ENCODE measurements around the gene MGMT. TPM values are rescaled to one million over a fixed set of nuclear protein-coding genes. Genes with fewer than 3 reads are reported as not detected.

The MGMT gene
- total and polyA plus RNA-seq, 2 experiments from 2014 or later, result 19.3 to 21.9 TPM

DNA sequence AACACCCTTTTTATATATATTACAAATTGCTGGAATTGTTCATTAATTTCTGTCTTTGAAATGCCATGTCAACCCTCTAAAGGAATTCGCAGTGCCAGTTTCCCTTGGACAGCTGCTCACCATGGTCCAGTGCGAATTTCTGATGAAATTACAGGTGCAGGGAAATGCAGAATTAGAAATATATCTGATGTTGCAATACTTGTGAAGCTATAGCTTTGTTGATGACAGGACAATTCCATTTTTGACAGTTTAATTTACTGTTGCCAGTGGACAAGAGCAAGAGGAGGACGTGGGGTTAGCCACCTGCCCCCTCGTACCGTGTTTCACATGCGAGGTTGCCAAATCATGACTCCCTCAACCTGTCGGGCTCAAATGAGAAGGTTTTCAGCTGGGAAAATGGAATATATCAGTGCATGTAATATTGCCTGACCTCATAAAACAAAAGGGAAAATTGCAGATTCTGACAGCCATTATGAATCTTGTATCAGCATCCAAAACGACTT lies 140.6 kb downstream of the MGMT start (continued):
- TF ChIP-seq ZNF462 (CRISPR knock-in tag; IDR thresholded peaks at IDR 0.05) (no peak), ZNF114 (CRISPR knock-in tag; IDR thresholded peaks at IDR 0.05) (no peak), EZH2 (IDR thresholded peaks at IDR 0.05; ENCODE audit: low read depth, unreplicated experiment) (no peak), STAT1 (IDR thresholded peaks at IDR 0.05; ENCODE audit: unreplicated experiment) (no peak), POLR2AphosphoS5 (IDR thresholded peaks at IDR 0.05; ENCODE audit: low read depth) (no peak), EZH2phosphoT487 (IDR thresholded peaks at IDR 0.05; ENCODE audit: unreplicated experiment) (no peak), JUNB (IDR thresholded peaks at IDR 0.05; ENCODE audit: unreplicated experiment) (no peak)
- TF ChIP-seq, protein P1, sequence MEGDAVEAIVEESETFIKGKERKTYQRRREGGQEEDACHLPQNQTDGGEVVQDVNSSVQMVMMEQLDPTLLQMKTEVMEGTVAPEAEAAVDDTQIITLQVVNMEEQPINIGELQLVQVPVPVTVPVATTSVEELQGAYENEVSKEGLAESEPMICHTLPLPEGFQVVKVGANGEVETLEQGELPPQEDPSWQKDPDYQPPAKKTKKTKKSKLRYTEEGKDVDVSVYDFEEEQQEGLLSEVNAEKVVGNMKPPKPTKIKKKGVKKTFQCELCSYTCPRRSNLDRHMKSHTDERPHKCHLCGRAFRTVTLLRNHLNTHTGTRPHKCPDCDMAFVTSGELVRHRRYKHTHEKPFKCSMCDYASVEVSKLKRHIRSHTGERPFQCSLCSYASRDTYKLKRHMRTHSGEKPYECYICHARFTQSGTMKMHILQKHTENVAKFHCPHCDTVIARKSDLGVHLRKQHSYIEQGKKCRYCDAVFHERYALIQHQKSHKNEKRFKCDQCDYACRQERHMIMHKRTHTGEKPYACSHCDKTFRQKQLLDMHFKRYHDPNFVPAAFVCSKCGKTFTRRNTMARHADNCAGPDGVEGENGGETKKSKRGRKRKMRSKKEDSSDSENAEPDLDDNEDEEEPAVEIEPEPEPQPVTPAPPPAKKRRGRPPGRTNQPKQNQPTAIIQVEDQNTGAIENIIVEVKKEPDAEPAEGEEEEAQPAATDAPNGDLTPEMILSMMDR (conservative IDR thresholded peaks at IDR 0.05; ENCODE audit: low read depth in 2 of 2), result no peak
- TF ChIP-seq, protein P2, sequence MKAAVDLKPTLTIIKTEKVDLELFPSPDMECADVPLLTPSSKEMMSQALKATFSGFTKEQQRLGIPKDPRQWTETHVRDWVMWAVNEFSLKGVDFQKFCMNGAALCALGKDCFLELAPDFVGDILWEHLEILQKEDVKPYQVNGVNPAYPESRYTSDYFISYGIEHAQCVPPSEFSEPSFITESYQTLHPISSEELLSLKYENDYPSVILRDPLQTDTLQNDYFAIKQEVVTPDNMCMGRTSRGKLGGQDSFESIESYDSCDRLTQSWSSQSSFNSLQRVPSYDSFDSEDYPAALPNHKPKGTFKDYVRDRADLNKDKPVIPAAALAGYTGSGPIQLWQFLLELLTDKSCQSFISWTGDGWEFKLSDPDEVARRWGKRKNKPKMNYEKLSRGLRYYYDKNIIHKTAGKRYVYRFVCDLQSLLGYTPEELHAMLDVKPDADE (IDR thresholded peaks at IDR 0.05), result no peak
